WTC11 (cell line): ENCODE data around the gene C19orf85. TPM values are rescaled to one million over a fixed set of nuclear protein-coding genes. Genes with fewer than 3 reads are reported as not detected.
A peak's percentile ranks its signal among the peaks of the same experiment; 100 is the strongest.

ENCODE experiments used
- ATF1 ChIP-seq: sonication (generic); formaldehyde crosslinking; IDR thresholded peaks from 2 replicates; pipeline ENCODE4 v1.8.1; 2023; ENCODE audit warnings: mild to moderate bottlenecking, moderate library complexity, missing genetic modification reagents
- CBFB ChIP-seq: sonication (generic); formaldehyde crosslinking; IDR thresholded peaks from 2 replicates; pipeline ENCODE4 v1.8.1; 2022; ENCODE audit warnings: mild to moderate bottlenecking, low read depth, missing genetic modification reagents
- EMX1 ChIP-seq: fragments of 250-450 bp; sonication (Bioruptor Pico); IDR thresholded peaks from 2 replicates; pipeline ENCODE4 v1.8.0; 2021; ENCODE audit warnings: mild to moderate bottlenecking
- FOXK1 ChIP-seq: sonication (generic); formaldehyde crosslinking; IDR thresholded peaks from 2 replicates; pipeline ENCODE4 v1.8.0; 2022; ENCODE audit warnings: mild to moderate bottlenecking, moderate library complexity, missing genetic modification reagents
- FOXP1 ChIP-seq: sonication (generic); formaldehyde crosslinking; IDR thresholded peaks from 2 replicates; pipeline ENCODE4 v1.8.0; 2022; ENCODE audit warnings: missing genetic modification reagents, mild to moderate bottlenecking, moderate library complexity, borderline replicate concordance
- GABPB1 ChIP-seq: sonication (generic); formaldehyde crosslinking; IDR thresholded peaks from 2 replicates; pipeline ENCODE4 v1.8.1; 2023; ENCODE audit warnings: mild to moderate bottlenecking, missing genetic modification reagents
- HMGA2 ChIP-seq: fragments of 250-450 bp; sonication (Bioruptor Pico); IDR thresholded peaks from 2 replicates; pipeline ENCODE4 v1.4.0; 2021; ENCODE audit warnings: mild to moderate bottlenecking, moderate library complexity
- MXD4 ChIP-seq: fragments of 250-450 bp; sonication (Bioruptor Pico); IDR thresholded peaks from 2 replicates; pipeline ENCODE4 v1.8.0; 2021; ENCODE audit warnings: mild to moderate bottlenecking, moderate library complexity, borderline replicate concordance
- MYBL2 ChIP-seq: sonication (generic); formaldehyde crosslinking; IDR thresholded peaks from 2 replicates; pipeline ENCODE4 v1.8.1; 2023; ENCODE audit warnings: mild to moderate bottlenecking, moderate library complexity, missing genetic modification reagents
- NFE2L1 ChIP-seq: sonication (generic); formaldehyde crosslinking; IDR thresholded peaks from 2 replicates; pipeline ENCODE4 v1.8.1; 2023; ENCODE audit warnings: missing genetic modification reagents
- SMAD3 ChIP-seq: sonication (generic); formaldehyde crosslinking; IDR thresholded peaks from 2 replicates; pipeline ENCODE4 v1.8.0; 2022; ENCODE audit warnings: missing genetic modification reagents, mild to moderate bottlenecking, borderline replicate concordance
- SMAD4 ChIP-seq: sonication (generic); formaldehyde crosslinking; IDR thresholded peaks from 2 replicates; pipeline ENCODE4 v1.8.0; 2022; ENCODE audit warnings: mild to moderate bottlenecking, missing genetic modification reagents
- SOX15 ChIP-seq: fragments of 250-450 bp; sonication (Bioruptor Pico); IDR thresholded peaks from 2 replicates; pipeline ENCODE4 v1.9.0; 2021; ENCODE audit warnings: mild to moderate bottlenecking
- TEAD4 ChIP-seq: sonication (generic); formaldehyde crosslinking; IDR thresholded peaks from 2 replicates; pipeline ENCODE4 v1.8.0; 2022; ENCODE audit warnings: mild to moderate bottlenecking, missing genetic modification reagents
- ZBTB21 ChIP-seq: sonication (generic); formaldehyde crosslinking; IDR thresholded peaks from 2 replicates; pipeline ENCODE4 v1.8.1; 2023; ENCODE audit warnings: mild to moderate bottlenecking, missing genetic modification reagents, borderline replicate concordance
- ZNF232 ChIP-seq: sonication (generic); formaldehyde crosslinking; IDR thresholded peaks from 2 replicates; pipeline ENCODE4 v1.8.0; 2022; ENCODE audit warnings: mild to moderate bottlenecking, missing genetic modification reagents
- ZNF396 ChIP-seq: fragments of 250-450 bp; sonication (Bioruptor Pico); IDR thresholded peaks from 2 replicates; pipeline ENCODE4 v1.8.0; 2021; ENCODE audit warnings: mild to moderate bottlenecking, moderate library complexity, borderline replicate concordance
- total RNA-seq: library from RNA; stranded (reverse); gene quantifications from 3 replicates; pipeline ENCODE4 v1.2.3, GENCODE V29; 2021
- TF ChIP-seq, protein P1 (sequence below): fragments of 250-450 bp; sonication (Bioruptor Pico); conservative IDR thresholded peaks from 2 replicates; pipeline ENCODE4 v1.9.0; 2021; ENCODE audit warnings: mild to moderate bottlenecking
- TF ChIP-seq, protein P2 (sequence below): sonication (generic); formaldehyde crosslinking; conservative IDR thresholded peaks from 2 replicates; pipeline ENCODE4 v1.8.1; 2023; ENCODE audit warnings: mild to moderate bottlenecking, low read depth, missing genetic modification reagents, moderate library complexity
- TF ChIP-seq, protein P3 (sequence below): sonication (generic); formaldehyde crosslinking; IDR thresholded peaks from 2 replicates; pipeline ENCODE4 v1.8.0; 2022; ENCODE audit warnings: mild to moderate bottlenecking, missing genetic modification reagents
- TF ChIP-seq, protein P4 (sequence below): sonication (generic); formaldehyde crosslinking; IDR thresholded peaks from 2 replicates; pipeline ENCODE4 v1.8.1; 2022; ENCODE audit warnings: mild to moderate bottlenecking, missing genetic modification reagents, moderate library complexity, borderline replicate concordance
- TF ChIP-seq, protein P5 (sequence below): fragments of 200-600 bp; IDR thresholded peaks from 2 replicates; pipeline ENCODE4 v1.8.0; 2022; ENCODE audit warnings: antibody characterized with exemption
- TF ChIP-seq, protein P6 (sequence below): sonication (generic); formaldehyde crosslinking; IDR thresholded peaks from 2 replicates; pipeline ENCODE4 v1.8.1; 2022; ENCODE audit warnings: low read depth, missing genetic modification reagents, borderline replicate concordance
- TF ChIP-seq, protein P7 (sequence below): sonication (generic); formaldehyde crosslinking; IDR thresholded peaks from 2 replicates; pipeline ENCODE4 v1.8.0; 2022; ENCODE audit warnings: missing genetic modification reagents
- TF ChIP-seq, protein P8 (sequence below): fragments of 250-450 bp; sonication (Bioruptor Pico); IDR thresholded peaks from 2 replicates; pipeline ENCODE4 v1.9.0; 2021; ENCODE audit warnings: mild to moderate bottlenecking

Gene C19orf85
- total RNA-seq, 1 experiment from 2014 or later: 2.2 TPM

DNA sequence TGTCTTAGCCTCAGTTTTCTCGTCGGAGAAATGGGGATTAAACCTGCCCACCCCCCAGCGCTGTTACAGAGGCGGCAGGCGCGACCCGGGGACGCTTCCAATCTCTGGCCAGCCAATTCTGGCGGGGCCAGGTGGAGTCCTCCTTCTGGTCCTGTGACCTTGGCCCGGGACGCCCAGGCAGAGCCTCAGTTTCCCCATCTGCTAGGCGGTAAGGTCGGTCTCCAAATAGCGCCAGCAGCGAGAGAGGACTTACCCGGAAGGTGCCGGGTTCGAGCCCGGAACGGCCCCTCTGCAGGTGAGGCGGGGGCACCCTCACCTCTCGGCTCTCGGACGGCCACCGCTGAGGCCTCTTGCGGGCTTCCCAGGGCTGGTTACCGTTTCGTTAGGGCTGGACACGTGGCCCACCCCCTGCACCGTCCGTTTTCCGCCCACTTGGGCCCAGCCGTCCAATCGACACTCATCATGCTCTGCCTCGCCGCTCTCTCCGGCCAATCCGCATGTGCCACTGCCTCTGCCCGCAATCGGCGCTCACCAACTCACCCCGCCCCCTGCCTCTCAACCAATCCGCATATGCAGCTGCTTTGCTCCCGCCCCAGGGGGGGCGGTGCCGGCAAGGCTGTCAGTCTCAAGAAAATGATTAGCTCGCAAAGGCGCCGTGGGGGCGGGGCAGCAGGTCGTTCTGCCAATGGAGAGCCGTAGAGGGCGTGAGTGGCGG lies 3.1 kb downstream of the C19orf85 start, which contains the start of gene ISOC2 (continued):
- TF ChIP-seq, protein P1, sequence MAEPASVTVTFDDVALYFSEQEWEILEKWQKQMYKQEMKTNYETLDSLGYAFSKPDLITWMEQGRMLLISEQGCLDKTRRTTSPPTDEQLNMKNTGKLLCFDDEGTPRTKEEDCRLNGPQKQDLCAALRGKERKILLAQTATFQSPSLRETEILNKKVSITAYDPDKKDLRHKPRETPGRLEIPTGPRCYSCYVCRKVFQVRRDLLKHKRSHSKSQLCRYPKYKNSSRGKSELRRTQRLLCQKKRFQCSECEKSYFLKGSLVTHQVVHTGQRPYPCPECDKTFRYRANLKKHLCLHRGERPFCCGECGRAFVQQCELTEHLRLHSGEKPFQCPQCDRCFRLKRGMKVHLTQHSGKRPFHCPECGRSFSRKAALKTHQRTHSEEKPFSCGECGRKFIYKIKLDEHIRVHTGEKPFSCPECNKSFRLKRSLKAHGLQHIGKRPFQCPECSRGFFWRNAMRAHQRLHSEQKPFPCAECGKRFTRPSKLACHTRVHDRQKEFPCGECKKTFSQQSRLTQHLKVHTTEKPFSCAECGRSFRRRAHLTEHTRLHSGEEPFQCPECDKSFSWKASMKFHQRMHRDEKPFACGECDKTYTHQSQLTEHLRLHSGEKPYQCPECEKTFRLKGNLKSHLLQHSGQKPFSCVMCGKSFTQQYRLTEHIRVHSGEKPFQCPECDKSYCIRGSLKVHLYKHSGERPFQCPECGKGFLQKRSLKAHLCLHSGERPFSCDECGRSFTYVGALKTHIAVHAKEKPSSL (CRISPR knock-in tag): no peak
- no peak for TF ChIP-seq SMAD3 (CRISPR knock-in tag)
- TF ChIP-seq HMGA2 (CRISPR knock-in tag): no peak
- TF ChIP-seq, protein P2, sequence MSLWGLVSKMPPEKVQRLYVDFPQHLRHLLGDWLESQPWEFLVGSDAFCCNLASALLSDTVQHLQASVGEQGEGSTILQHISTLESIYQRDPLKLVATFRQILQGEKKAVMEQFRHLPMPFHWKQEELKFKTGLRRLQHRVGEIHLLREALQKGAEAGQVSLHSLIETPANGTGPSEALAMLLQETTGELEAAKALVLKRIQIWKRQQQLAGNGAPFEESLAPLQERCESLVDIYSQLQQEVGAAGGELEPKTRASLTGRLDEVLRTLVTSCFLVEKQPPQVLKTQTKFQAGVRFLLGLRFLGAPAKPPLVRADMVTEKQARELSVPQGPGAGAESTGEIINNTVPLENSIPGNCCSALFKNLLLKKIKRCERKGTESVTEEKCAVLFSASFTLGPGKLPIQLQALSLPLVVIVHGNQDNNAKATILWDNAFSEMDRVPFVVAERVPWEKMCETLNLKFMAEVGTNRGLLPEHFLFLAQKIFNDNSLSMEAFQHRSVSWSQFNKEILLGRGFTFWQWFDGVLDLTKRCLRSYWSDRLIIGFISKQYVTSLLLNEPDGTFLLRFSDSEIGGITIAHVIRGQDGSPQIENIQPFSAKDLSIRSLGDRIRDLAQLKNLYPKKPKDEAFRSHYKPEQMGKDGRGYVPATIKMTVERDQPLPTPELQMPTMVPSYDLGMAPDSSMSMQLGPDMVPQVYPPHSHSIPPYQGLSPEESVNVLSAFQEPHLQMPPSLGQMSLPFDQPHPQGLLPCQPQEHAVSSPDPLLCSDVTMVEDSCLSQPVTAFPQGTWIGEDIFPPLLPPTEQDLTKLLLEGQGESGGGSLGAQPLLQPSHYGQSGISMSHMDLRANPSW: no peak
- TF ChIP-seq, protein P3, sequence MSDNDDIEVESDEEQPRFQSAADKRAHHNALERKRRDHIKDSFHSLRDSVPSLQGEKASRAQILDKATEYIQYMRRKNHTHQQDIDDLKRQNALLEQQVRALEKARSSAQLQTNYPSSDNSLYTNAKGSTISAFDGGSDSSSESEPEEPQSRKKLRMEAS (CRISPR knock-in tag): peak; percentile 95
- no peak for TF ChIP-seq ATF1 (CRISPR knock-in tag)
- no peak for TF ChIP-seq CBFB (CRISPR knock-in tag)
- TF ChIP-seq FOXK1 (CRISPR knock-in tag): peak; percentile 79
- TF ChIP-seq, protein P4, sequence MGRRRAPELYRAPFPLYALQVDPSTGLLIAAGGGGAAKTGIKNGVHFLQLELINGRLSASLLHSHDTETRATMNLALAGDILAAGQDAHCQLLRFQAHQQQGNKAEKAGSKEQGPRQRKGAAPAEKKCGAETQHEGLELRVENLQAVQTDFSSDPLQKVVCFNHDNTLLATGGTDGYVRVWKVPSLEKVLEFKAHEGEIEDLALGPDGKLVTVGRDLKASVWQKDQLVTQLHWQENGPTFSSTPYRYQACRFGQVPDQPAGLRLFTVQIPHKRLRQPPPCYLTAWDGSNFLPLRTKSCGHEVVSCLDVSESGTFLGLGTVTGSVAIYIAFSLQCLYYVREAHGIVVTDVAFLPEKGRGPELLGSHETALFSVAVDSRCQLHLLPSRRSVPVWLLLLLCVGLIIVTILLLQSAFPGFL (CRISPR knock-in tag): no peak
- no peak for TF ChIP-seq ZNF396 (CRISPR knock-in tag)
- TF ChIP-seq FOXP1 (CRISPR knock-in tag): no peak
- TF ChIP-seq MYBL2 (CRISPR knock-in tag): peak; percentile 87
- TF ChIP-seq, protein P5, sequence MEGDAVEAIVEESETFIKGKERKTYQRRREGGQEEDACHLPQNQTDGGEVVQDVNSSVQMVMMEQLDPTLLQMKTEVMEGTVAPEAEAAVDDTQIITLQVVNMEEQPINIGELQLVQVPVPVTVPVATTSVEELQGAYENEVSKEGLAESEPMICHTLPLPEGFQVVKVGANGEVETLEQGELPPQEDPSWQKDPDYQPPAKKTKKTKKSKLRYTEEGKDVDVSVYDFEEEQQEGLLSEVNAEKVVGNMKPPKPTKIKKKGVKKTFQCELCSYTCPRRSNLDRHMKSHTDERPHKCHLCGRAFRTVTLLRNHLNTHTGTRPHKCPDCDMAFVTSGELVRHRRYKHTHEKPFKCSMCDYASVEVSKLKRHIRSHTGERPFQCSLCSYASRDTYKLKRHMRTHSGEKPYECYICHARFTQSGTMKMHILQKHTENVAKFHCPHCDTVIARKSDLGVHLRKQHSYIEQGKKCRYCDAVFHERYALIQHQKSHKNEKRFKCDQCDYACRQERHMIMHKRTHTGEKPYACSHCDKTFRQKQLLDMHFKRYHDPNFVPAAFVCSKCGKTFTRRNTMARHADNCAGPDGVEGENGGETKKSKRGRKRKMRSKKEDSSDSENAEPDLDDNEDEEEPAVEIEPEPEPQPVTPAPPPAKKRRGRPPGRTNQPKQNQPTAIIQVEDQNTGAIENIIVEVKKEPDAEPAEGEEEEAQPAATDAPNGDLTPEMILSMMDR: no peak
- TF ChIP-seq SOX15: no peak
- 0 out of 2 replicates have a peak, but pooled peaks have one; percentile 48 for TF ChIP-seq NFE2L1
- TF ChIP-seq MXD4 (CRISPR knock-in tag): no peak
- TF ChIP-seq, protein P6, sequence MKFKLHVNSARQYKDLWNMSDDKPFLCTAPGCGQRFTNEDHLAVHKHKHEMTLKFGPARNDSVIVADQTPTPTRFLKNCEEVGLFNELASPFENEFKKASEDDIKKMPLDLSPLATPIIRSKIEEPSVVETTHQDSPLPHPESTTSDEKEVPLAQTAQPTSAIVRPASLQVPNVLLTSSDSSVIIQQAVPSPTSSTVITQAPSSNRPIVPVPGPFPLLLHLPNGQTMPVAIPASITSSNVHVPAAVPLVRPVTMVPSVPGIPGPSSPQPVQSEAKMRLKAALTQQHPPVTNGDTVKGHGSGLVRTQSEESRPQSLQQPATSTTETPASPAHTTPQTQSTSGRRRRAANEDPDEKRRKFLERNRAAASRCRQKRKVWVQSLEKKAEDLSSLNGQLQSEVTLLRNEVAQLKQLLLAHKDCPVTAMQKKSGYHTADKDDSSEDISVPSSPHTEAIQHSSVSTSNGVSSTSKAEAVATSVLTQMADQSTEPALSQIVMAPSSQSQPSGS (CRISPR knock-in tag): no peak
- no peak for TF ChIP-seq EMX1 (CRISPR knock-in tag)
- TF ChIP-seq, protein P7, sequence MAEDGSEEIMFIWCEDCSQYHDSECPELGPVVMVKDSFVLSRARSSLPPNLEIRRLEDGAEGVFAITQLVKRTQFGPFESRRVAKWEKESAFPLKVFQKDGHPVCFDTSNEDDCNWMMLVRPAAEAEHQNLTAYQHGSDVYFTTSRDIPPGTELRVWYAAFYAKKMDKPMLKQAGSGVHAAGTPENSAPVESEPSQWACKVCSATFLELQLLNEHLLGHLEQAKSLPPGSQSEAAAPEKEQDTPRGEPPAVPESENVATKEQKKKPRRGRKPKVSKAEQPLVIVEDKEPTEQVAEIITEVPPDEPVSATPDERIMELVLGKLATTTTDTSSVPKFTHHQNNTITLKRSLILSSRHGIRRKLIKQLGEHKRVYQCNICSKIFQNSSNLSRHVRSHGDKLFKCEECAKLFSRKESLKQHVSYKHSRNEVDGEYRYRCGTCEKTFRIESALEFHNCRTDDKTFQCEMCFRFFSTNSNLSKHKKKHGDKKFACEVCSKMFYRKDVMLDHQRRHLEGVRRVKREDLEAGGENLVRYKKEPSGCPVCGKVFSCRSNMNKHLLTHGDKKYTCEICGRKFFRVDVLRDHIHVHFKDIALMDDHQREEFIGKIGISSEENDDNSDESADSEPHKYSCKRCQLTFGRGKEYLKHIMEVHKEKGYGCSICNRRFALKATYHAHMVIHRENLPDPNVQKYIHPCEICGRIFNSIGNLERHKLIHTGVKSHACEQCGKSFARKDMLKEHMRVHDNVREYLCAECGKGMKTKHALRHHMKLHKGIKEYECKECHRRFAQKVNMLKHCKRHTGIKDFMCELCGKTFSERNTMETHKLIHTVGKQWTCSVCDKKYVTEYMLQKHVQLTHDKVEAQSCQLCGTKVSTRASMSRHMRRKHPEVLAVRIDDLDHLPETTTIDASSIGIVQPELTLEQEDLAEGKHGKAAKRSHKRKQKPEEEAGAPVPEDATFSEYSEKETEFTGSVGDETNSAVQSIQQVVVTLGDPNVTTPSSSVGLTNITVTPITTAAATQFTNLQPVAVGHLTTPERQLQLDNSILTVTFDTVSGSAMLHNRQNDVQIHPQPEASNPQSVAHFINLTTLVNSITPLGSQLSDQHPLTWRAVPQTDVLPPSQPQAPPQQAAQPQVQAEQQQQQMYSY (CRISPR knock-in tag): no peak
- TF ChIP-seq ZBTB21: no peak
- TF ChIP-seq, protein P8, sequence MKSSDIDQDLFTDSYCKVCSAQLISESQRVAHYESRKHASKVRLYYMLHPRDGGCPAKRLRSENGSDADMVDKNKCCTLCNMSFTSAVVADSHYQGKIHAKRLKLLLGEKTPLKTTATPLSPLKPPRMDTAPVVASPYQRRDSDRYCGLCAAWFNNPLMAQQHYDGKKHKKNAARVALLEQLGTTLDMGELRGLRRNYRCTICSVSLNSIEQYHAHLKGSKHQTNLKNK: 0 out of 2 replicates have a peak, but pooled peaks have one; percentile 58
- TF ChIP-seq ZNF232 (CRISPR knock-in tag): no peak
- TF ChIP-seq GABPB1 (CRISPR knock-in tag): no peak; the same call in 1 of the 2 replicates
- 0 out of 2 replicates have a peak, but pooled peaks have one; percentile 50 for TF ChIP-seq SMAD4
- no peak for TF ChIP-seq TEAD4 (CRISPR knock-in tag)
